Gastroesophageal sphincter (tissue), 4 donors: ENCODE measurements around the gene MLLT3. TPM values are rescaled to one million over a fixed set of nuclear protein-coding genes. Genes with fewer than 3 reads are reported as not detected.

Source experiments
- ATAC-seq: fragments of 150-250 bp; one replicate; pipeline ENCODE4 v1.9.1; 2016; ENCODE audit warnings: mild to moderate bottlenecking, moderate library complexity
- H3K27ac ChIP-seq, 4 donors: fragments of 200-600 bp; sonication (generic) in 3 of 4; 1 replicate in 3 of 4; 2 replicates in 1 of 4; pipeline ENCODE4 v1.5.1; 2016 to 2019
- H3K27me3 ChIP-seq: fragments of 200-600 bp; sonication (generic); one replicate; pipeline ENCODE4 v1.5.1; 2019
- H3K36me3 ChIP-seq, 2 donors: fragments of 200-600 bp; sonication (generic); one replicate each; pipeline ENCODE4 v1.5.1; 2019; ENCODE audit warnings: control low read depth in 1 of 2
- H3K4me1 ChIP-seq, 3 donors: fragments of 200-600 bp; sonication (generic); 1 replicate in 2 of 3; 2 replicates in 1 of 3; pipeline ENCODE4 v1.5.1; 2016 to 2019; ENCODE audit warnings: control low read depth in 2 of 3
- H3K4me3 ChIP-seq, 2 donors: fragments of 200-600 bp; sonication (generic); one replicate each; pipeline ENCODE4 v1.5.1; 2019; ENCODE audit warnings: mild to moderate bottlenecking in 1 of 2, moderate library complexity in 1 of 2
- H3K9me3 ChIP-seq, 3 donors: fragments of 200-600 bp; sonication (generic); one replicate each; pipeline ENCODE4 v1.5.1; 2017 to 2019; ENCODE audit warnings: control low read depth in 2 of 3
- CTCF ChIP-seq, 4 experiments: fragments of 200-600 bp in 2 of 4; fragments of 450-650 bp in 2 of 4; sonication (generic) in 1 of 4; IDR thresholded peaks; one replicate each; pipeline ENCODE4 v1.5.1; 2017 to 2019; ENCODE audit warnings: antibody characterized with exemption in 4 of 4, mild to moderate bottlenecking in 2 of 4, moderate library complexity in 2 of 4
- EP300 ChIP-seq: sonication (generic); formaldehyde crosslinking; IDR thresholded peaks from one replicate; pipeline ENCODE4 v1.6.1; 2017; ENCODE audit warnings: antibody characterized with exemption, mild to moderate bottlenecking
- POLR2A ChIP-seq, 2 donors: fragments of 450-650 bp; IDR thresholded peaks; one replicate each; pipeline ENCODE4 v1.6.1; 2017; ENCODE audit warnings: antibody characterized with exemption in 2 of 2, mild to moderate bottlenecking in 2 of 2, moderate library complexity in 1 of 2
- POLR2AphosphoS5 ChIP-seq: sonication (generic); formaldehyde crosslinking; IDR thresholded peaks from one replicate; pipeline ENCODE4 v1.6.1; 2017; ENCODE audit warnings: antibody characterized with exemption
- WGBS, 2 donors: methylation state at CpG; one replicate each; pipeline ENCODE4 v1.1.5; 2018; ENCODE audit warnings: low coverage in 1 of 2; 5-methylcytosine and 5-hydroxymethylcytosine counted together
- total RNA-seq, 4 donors: library from RNA; depleted of rRNA; stranded (reverse); fragments of >200 nt; gene quantifications; one replicate each; pipeline ENCODE4 v1.1.0, GENCODE V29; 2016

MLLT3 gene
- total RNA-seq, 4 donors from 2014 or later: 21.2 to 37.2 (median 29.6) TPM

GRCh38 chr9:20409321-20410092, 212.8 kb downstream of the MLLT3 start:
- ATAC-seq: no peak
- peaks cover 0 to 11% (median 0%) of the 10 kb centered on the region in 3 donors for H3K4me1 ChIP-seq
- no peaks in the 10 kb centered on the region for H3K9me3 ChIP-seq
- no peak for TF ChIP-seq EP300
- TF ChIP-seq POLR2AphosphoS5: no peak
- TF ChIP-seq CTCF (IDR thresholded peaks at IDR 0.05): no peak
- TF ChIP-seq POLR2A (IDR thresholded peaks at IDR 0.05): no peak
- no peak overlapping the region for H3K4me3 ChIP-seq
- peaks cover 0 to 10% of the 10 kb centered on the region in 2 donors for H3K36me3 ChIP-seq
- H3K27me3 ChIP-seq: no peaks in the 10 kb centered on the region
- H3K27ac ChIP-seq: no peak overlapping the region

- Histone ChIP-seq H3K9me3 (no peaks in the 10 kb centered on the region), H3K27ac (no peak overlapping the region), H3K4me3 (no peak overlapping the region), H3K27me3 (no peaks in the 10 kb centered on the region), H3K36me3 (peaks cover 0 to 3% of the 10 kb centered on the region in 2 donors), H3K4me1 (peaks cover 0 to 11% (median 0%) of the 10 kb centered on the region in 3 donors)
- no peak for TF ChIP-seq POLR2AphosphoS5
- TF ChIP-seq POLR2A (IDR thresholded peaks at IDR 0.05): no peak
- no peak for TF ChIP-seq CTCF (IDR thresholded peaks at IDR 0.05)
- no peak for TF ChIP-seq EP300
- 45 to 64% methylated on average over 3 to 4 of the region's 4 CpGs for WGBS, 2 donors
- ATAC-seq: no peak
Measured at GRCh38 chr9:20408513-20408912, 213.8 kb downstream of the MLLT3 start.

GRCh38 chr9:20407013-20407412, 215.3 kb downstream of the MLLT3 start:
- no peak for TF ChIP-seq POLR2A (IDR thresholded peaks at IDR 0.05)
- TF ChIP-seq POLR2AphosphoS5: no peak
- TF ChIP-seq CTCF (IDR thresholded peaks at IDR 0.05): no peak
- no peak for TF ChIP-seq EP300
- Histone ChIP-seq H3K4me1 (peaks cover 0 to 11% (median 0%) of the 10 kb centered on the region in 3 donors), H3K36me3 (no peaks in the 10 kb centered on the region), H3K4me3 (no peak overlapping the region), H3K27me3 (no peaks in the 10 kb centered on the region), H3K9me3 (no peaks in the 10 kb centered on the region), H3K27ac (no peak overlapping the region)
- no peak for ATAC-seq

GRCh38 chr9:20406344-20406743, 216.0 kb downstream of the MLLT3 start:
- 85 to 95% methylated on average over 4 of the region's 4 CpGs for WGBS, 2 donors
- Histone ChIP-seq H3K36me3 (no peaks in the 10 kb centered on the region), H3K27ac (no peak overlapping the region), H3K4me1 (peaks cover 0 to 11% (median 0%) of the 10 kb centered on the region in 3 donors), H3K27me3 (no peaks in the 10 kb centered on the region), H3K9me3 (no peaks in the 10 kb centered on the region), H3K4me3 (no peak overlapping the region)
- no peak for TF ChIP-seq POLR2A (IDR thresholded peaks at IDR 0.05)
- no peak for TF ChIP-seq CTCF (IDR thresholded peaks at IDR 0.05)
- no peak for TF ChIP-seq EP300
- no peak for TF ChIP-seq POLR2AphosphoS5
- ATAC-seq: no peak

GRCh38 chr9:20405616-20406015, 216.7 kb downstream of the MLLT3 start:
- peaks cover 0 to 11% (median 0%) of the 10 kb centered on the region in 3 donors for H3K4me1 ChIP-seq
- ATAC-seq: no peak
- TF ChIP-seq EP300 (no peak), CTCF (IDR thresholded peaks at IDR 0.05) (no peak)
- H3K27me3 ChIP-seq: no peaks in the 10 kb centered on the region
- 97 to 100% methylated on average over 4 to 5 of the region's 5 CpGs for WGBS, 2 donors
- H3K4me3 ChIP-seq: no peak overlapping the region
- no peaks in the 10 kb centered on the region for H3K9me3 ChIP-seq
- no peaks in the 10 kb centered on the region for H3K36me3 ChIP-seq
- H3K27ac ChIP-seq: no peak overlapping the region
